HFFc6 (cell line): Measurements from ENCODE around the gene GJC2. TPM values are rescaled to one million over a fixed set of nuclear protein-coding genes. Genes with fewer than 3 reads are reported as not detected.

Experiments used
- DNase-seq: peaks from one replicate; pipeline ENCODE4 v3.0.0-alpha.2; 2018
- H3K27ac Mint-ChIP-seq: 2 replicates; pipeline ENCODE4 v1.8.0; 2020; ENCODE audit warnings: mild to moderate bottlenecking, mixed read lengths
- H3K27me3 Mint-ChIP-seq: 2 replicates; pipeline ENCODE4 v1.8.0; 2021; ENCODE audit warnings: mild to moderate bottlenecking, moderate library complexity, mixed read lengths; ENCODE audit not compliant: insufficient read depth
- H3K36me3 Mint-ChIP-seq: 2 replicates; pipeline ENCODE4 v1.8.0; 2021; ENCODE audit warnings: low read depth, mixed read lengths
- H3K4me1 Mint-ChIP-seq: 2 replicates; pipeline ENCODE4 v1.8.0; 2020; ENCODE audit warnings: low read depth, mixed read lengths
- H3K4me3 Mint-ChIP-seq: 2 replicates; pipeline ENCODE4 v1.8.0; 2020; ENCODE audit warnings: mild to moderate bottlenecking, moderate library complexity, mixed read lengths
- H3K9me3 Mint-ChIP-seq: 2 replicates; pipeline ENCODE4 v1.8.0; 2020; ENCODE audit warnings: mild to moderate bottlenecking, mixed read lengths
- total RNA-seq, 6 experiments: library from RNA; stranded (reverse); fragmentation: NEBNext Ultra II Directional; extraction: Animal tissue kit (Norgen Biotek cat#: 25700); gene quantifications; 2 replicates in 1 of 6; 3 replicates in 5 of 6; pipeline ENCODE4 v1.2.3, GENCODE V29; 2021
- TF ChIP-seq, protein P1 (sequence below): fragments of 200-600 bp; sonication (generic); IDR thresholded peaks from 2 replicates; pipeline ENCODE4 v1.5.0; 2021; ENCODE audit warnings: antibody characterized with exemption, mild to moderate bottlenecking

Gene GJC2
- total RNA-seq, 6 experiments from 2014 or later = 1.1 to 2.3 (median 1.2) TPM

GRCh38 chr1:228156941-228157728 lies 7.4 kb downstream of the GJC2 start:
- TF ChIP-seq, protein P1, sequence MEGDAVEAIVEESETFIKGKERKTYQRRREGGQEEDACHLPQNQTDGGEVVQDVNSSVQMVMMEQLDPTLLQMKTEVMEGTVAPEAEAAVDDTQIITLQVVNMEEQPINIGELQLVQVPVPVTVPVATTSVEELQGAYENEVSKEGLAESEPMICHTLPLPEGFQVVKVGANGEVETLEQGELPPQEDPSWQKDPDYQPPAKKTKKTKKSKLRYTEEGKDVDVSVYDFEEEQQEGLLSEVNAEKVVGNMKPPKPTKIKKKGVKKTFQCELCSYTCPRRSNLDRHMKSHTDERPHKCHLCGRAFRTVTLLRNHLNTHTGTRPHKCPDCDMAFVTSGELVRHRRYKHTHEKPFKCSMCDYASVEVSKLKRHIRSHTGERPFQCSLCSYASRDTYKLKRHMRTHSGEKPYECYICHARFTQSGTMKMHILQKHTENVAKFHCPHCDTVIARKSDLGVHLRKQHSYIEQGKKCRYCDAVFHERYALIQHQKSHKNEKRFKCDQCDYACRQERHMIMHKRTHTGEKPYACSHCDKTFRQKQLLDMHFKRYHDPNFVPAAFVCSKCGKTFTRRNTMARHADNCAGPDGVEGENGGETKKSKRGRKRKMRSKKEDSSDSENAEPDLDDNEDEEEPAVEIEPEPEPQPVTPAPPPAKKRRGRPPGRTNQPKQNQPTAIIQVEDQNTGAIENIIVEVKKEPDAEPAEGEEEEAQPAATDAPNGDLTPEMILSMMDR = no peak
- no peaks in the 10 kb centered on the region for H3K9me3 Mint-ChIP-seq
- DNase-seq = no peak
- H3K36me3 Mint-ChIP-seq = no peaks in the 10 kb centered on the region
- no peak overlapping the region for H3K4me3 Mint-ChIP-seq
- H3K27me3 Mint-ChIP-seq = no peaks in the 10 kb centered on the region; the same call in 1 of the 2 replicates
- H3K27ac Mint-ChIP-seq = no peak overlapping the region
- peaks cover 6% of the 10 kb centered on the region; the same call in 1 of the 2 replicates for H3K4me1 Mint-ChIP-seq

DNA sequence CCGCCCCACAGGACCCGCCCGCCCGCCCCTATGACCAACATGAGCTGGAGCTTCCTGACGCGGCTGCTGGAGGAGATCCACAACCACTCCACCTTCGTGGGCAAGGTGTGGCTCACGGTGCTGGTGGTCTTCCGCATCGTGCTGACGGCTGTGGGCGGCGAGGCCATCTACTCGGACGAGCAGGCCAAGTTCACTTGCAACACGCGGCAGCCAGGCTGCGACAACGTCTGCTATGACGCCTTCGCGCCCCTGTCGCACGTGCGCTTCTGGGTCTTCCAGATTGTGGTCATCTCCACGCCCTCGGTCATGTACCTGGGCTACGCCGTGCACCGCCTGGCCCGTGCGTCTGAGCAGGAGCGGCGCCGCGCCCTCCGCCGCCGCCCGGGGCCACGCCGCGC lies 8.0 kb downstream of the GJC2 start:
- no peaks in the 10 kb centered on the region for H3K36me3 Mint-ChIP-seq
- TF ChIP-seq, protein P1 = no peak
- no peak overlapping the region for H3K4me3 Mint-ChIP-seq
- DNase-seq = no peak
- H3K27me3 Mint-ChIP-seq = no peaks in the 10 kb centered on the region; the same call in 1 of the 2 replicates
- H3K9me3 Mint-ChIP-seq = no peaks in the 10 kb centered on the region
- H3K27ac Mint-ChIP-seq = no peak overlapping the region
- H3K4me1 Mint-ChIP-seq = peaks cover 6% of the 10 kb centered on the region; the same call in 1 of the 2 replicates

DNA sequence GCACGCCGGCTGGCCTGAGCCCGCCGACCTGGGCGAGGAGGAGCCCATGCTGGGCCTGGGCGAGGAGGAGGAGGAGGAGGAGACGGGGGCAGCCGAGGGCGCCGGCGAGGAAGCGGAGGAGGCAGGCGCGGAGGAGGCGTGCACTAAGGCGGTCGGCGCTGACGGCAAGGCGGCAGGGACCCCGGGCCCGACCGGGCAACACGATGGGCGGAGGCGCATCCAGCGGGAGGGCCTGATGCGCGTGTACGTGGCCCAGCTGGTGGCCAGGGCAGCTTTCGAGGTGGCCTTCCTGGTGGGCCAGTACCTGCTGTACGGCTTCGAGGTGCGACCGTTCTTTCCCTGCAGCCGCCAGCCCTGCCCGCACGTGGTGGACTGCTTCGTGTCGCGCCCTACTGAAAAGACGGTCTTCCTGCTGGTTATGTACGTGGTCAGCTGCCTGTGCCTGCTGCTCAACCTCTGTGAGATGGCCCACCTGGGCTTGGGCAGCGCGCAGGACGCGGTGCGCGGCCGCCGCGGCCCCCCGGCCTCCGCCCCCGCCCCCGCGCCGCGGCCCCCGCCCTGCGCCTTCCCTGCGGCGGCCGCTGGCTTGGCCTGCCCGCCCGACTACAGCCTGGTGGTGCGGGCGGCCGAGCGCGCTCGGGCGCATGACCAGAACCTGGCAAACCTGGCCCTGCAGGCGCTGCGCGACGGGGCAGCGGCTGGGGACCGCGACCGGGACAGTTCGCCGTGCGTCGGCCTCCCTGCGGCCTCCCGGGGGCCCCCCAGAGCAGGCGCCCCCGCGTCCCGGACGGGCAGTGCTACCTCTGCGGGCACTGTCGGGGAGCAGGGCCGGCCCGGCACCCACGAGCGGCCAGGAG lies 8.6 kb downstream of the GJC2 start:
- Mint-ChIP-seq H3K27me3 (no peaks in the 10 kb centered on the region; the same call in 1 of the 2 replicates), H3K36me3 (no peaks in the 10 kb centered on the region), H3K4me3 (no peak overlapping the region), H3K27ac (no peak overlapping the region), H3K4me1 (peaks cover 6% of the 10 kb centered on the region; the same call in 1 of the 2 replicates), H3K9me3 (no peaks in the 10 kb centered on the region)
- no peak for DNase-seq
- TF ChIP-seq, protein P1 = no peak

DNA sequence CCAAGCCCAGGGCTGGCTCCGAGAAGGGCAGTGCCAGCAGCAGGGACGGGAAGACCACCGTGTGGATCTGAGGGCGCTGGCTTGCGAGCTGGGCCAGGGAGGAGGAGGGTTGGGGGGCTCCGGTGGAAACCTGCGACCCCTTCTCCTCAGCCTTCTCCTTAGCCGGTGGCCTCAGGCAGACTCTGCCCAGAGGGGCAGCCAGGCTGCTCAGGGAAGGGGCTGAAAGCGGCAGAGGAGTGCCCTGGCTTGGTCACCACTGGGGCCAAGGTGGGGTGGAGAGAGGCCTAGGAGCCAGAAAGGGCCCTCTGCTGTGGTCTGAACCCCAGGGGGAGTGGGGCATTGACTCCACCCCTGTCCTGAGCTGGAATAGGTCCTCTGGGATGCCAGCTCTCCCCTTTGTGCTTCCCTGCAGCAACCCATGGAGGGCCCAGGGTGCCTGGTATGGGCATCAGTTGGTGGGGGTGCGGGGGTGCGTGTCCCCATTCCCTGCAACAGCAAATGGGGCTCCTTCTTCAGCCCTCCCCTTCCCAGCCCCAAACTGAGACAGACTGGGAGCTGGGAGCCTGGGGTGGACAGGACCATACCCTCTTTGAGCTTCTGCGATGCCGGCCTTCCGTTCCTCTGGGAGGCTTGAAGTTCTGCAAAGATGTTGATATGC lies 9.4 kb downstream of the GJC2 start:
- H3K36me3 Mint-ChIP-seq = 0 out of 2 replicates have a peak, but pooled peaks cover under 1% of the 10 kb centered on the region
- H3K4me1 Mint-ChIP-seq = peaks cover 6% of the 10 kb centered on the region; the same call in 1 of the 2 replicates
- H3K9me3 Mint-ChIP-seq = no peaks in the 10 kb centered on the region
- H3K4me3 Mint-ChIP-seq = no peak overlapping the region
- no peak overlapping the region for H3K27ac Mint-ChIP-seq
- H3K27me3 Mint-ChIP-seq = no peaks in the 10 kb centered on the region; the same call in 1 of the 2 replicates
- no peak for DNase-seq
- TF ChIP-seq, protein P1 = no peak

GRCh38 chr1:228160201-228160761 lies 10.6 kb downstream of the GJC2 start:
- Mint-ChIP-seq H3K4me1 (peaks cover 16% of the 10 kb centered on the region), H3K36me3 (0 out of 2 replicates have a peak, but pooled peaks cover 6% of the 10 kb centered on the region), H3K4me3 (no peak overlapping the region), H3K27me3 (no peaks in the 10 kb centered on the region; the same call in 1 of the 2 replicates), H3K9me3 (no peaks in the 10 kb centered on the region), H3K27ac (no peak overlapping the region)
- TF ChIP-seq, protein P1 = no peak
- DNase-seq = no peak
